HEK293T (cell line): Measurements from ENCODE around the gene S100B.

Experiments used
- ARNT ChIP-seq: fragments of 450-650 bp; IDR thresholded peaks from 2 replicates; pipeline ENCODE4 v1.6.1; 2017; ENCODE audit warnings: mild to moderate bottlenecking
- BHLHE40 ChIP-seq: fragments of 450-650 bp; IDR thresholded peaks from 2 replicates; pipeline ENCODE4 v1.6.1; 2016; ENCODE audit warnings: mild to moderate bottlenecking, moderate library complexity, borderline replicate concordance
- CTBP1 ChIP-seq: fragments of 450-650 bp; IDR thresholded peaks from 2 replicates; pipeline ENCODE4 v1.6.1; 2016; ENCODE audit warnings: borderline replicate concordance
- ELF4 ChIP-seq: fragments of 450-650 bp; IDR thresholded peaks from 2 replicates; pipeline ENCODE4 v1.6.1; 2017; ENCODE audit warnings: antibody characterized with exemption
- FOXK2 ChIP-seq: fragments of 450-650 bp; IDR thresholded peaks from 2 replicates; pipeline ENCODE4 v1.6.1; 2016; ENCODE audit warnings: mild to moderate bottlenecking
- HDGF ChIP-seq: fragments of 450-650 bp; IDR thresholded peaks from 2 replicates; pipeline ENCODE4 v1.6.1; 2017; ENCODE audit warnings: antibody characterized with exemption, borderline replicate concordance
- NFRKB ChIP-seq: fragments of 450-650 bp; IDR thresholded peaks from 2 replicates; pipeline ENCODE4 v1.6.1; 2016; ENCODE audit warnings: mild to moderate bottlenecking, moderate library complexity
- PKNOX1 ChIP-seq: fragments of 450-650 bp; IDR thresholded peaks from 2 replicates; pipeline ENCODE4 v1.6.1; 2016
- SP1 ChIP-seq: fragments of 450-650 bp; IDR thresholded peaks from 2 replicates; pipeline ENCODE4 v1.6.1; 2017
- TARDBP ChIP-seq: fragments of 450-650 bp; IDR thresholded peaks from 2 replicates; pipeline ENCODE4 v1.6.1; 2016
- ZNF384 ChIP-seq: fragments of 450-650 bp; IDR thresholded peaks from 2 replicates; pipeline ENCODE4 v1.6.1; 2016

- no peak for TF ChIP-seq FOXK2
- TF ChIP-seq TARDBP: no peak
- no peak for TF ChIP-seq BHLHE40
- TF ChIP-seq PKNOX1: no peak
- no peak for TF ChIP-seq ARNT
- no peak for TF ChIP-seq HDGF
- TF ChIP-seq SP1: no peak
- TF ChIP-seq NFRKB: no peak
- no peak for TF ChIP-seq ELF4
- TF ChIP-seq ZNF384: no peak
- no peak for TF ChIP-seq CTBP1
These were observed 49.7 kb downstream of the S100B start for GRCh38 chr21:46555225-46555617.
